GM23248 (cell line): ENCODE results near the gene OXA1L.

Experiments
- EZH2 ChIP-seq: fragments of 200-600 bp; sonication (generic); IDR thresholded peaks from 2 replicates; pipeline ENCODE4 v1.6.1; 2018; ENCODE audit warnings: antibody characterized with exemption, mild to moderate bottlenecking; ENCODE audit not compliant: insufficient read depth, poor library complexity, severe bottlenecking
- EZH2phosphoT487 ChIP-seq: fragments of 200-600 bp; sonication (generic); IDR thresholded peaks from 2 replicates; pipeline ENCODE4 v1.6.1; 2018; ENCODE audit warnings: antibody characterized with exemption, moderate library complexity, mild to moderate bottlenecking, low read depth; ENCODE audit not compliant: insufficient read depth

DNA sequence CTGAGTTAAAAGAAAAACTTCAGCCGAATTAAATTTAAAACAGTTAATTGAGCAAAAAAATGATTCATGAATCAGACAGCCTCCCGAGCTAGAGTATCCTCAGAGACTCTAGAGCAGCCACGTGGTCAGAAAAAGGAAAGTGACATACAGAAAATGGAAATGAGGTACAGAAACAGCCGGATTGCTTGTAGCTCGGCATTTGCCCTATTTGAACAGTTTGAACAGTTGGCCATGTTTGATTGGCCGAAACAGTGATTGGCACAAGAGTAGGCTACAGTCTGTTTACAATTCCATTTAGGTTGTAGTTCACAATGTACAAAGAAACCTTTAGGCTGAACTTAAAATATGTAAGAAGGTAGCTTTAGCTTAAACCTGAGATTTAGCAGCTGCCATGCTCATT, 12.9 kb upstream of the OXA1L start:
- TF ChIP-seq EZH2 = no peak
- TF ChIP-seq EZH2phosphoT487 = no peak
